Measurements from ENCODE around the gene STAT3. TPM values are rescaled to one million over a fixed set of nuclear protein-coding genes. Genes with fewer than 3 reads are reported as not detected.

The STAT3 gene
- total and polyA plus RNA-seq, 9 of the 15 experiments (the other 6 are each of a cell fraction or from before 2014, with no cell fraction given): 90.0 to 179 (median 114) TPM

- TF ChIP-seq ATF2 (CRISPR knock-in tag; IDR thresholded peaks at IDR 0.05): no peak
- TF ChIP-seq MXI1 (IDR thresholded peaks at IDR 0.05; ENCODE audit: low read depth, low read length): 0 out of 2 replicates have a peak, but pooled peaks have one; percentile 16
- no peak for TF ChIP-seq ZNF140 (CRISPR knock-in tag; IDR thresholded peaks at IDR 0.05)
- TF ChIP-seq THAP7 (CRISPR knock-in tag; IDR thresholded peaks at IDR 0.05): no peak
- no peak for TF ChIP-seq ZNF224 (CRISPR knock-in tag; IDR thresholded peaks at IDR 0.05)
- no peak for TF ChIP-seq ARID3B (CRISPR knock-in tag; IDR thresholded peaks at IDR 0.05; ENCODE audit: borderline replicate concordance)
- TF ChIP-seq ZNF274 (IDR thresholded peaks at IDR 0.05; ENCODE audit: borderline replicate concordance, low read depth, low read length): no peak
- TF ChIP-seq KDM2B (CRISPR knock-in tag; IDR thresholded peaks at IDR 0.05): no peak
- no peak for TF ChIP-seq CREB5 (CRISPR knock-in tag; IDR thresholded peaks at IDR 0.05)
- no peak for TF ChIP-seq KDM4B (IDR thresholded peaks at IDR 0.05; ENCODE audit: borderline replicate concordance in 2 of 2, low read depth in 1 of 2)
- TF ChIP-seq CC2D1A (IDR thresholded peaks at IDR 0.05): no peak
- TF ChIP-seq SETDB1 (IDR thresholded peaks at IDR 0.05; ENCODE audit: low read length): no peak
- TF ChIP-seq RUNX1 (IDR thresholded peaks at IDR 0.05; ENCODE audit: low read depth): no peak
- no peak for TF ChIP-seq GABPB1 (CRISPR knock-in tag; IDR thresholded peaks at IDR 0.05)
- TF ChIP-seq RB1 (IDR thresholded peaks at IDR 0.05; ENCODE audit: low read depth): peak; percentile 13; the same call in 1 of the 2 replicates
Observed at GRCh38 chr17:42288803-42289610, 99.2 kb downstream of the STAT3 start (continued).
